HG03460 (cell line): ENCODE results near the gene ARPC1A.
"Not testable (repeated sequence)": the region's sequence is repeated elsewhere in the genome, so short reads cannot be mapped to it uniquely, and the experiment has no call there.

Experiments
- ATAC-seq: cut with Tn5 transposase; IDR thresholded peaks from one replicate; pipeline ENCODE4 v1.9.1; 2021; ENCODE audit not compliant: unreplicated experiment

ARPC1A gene

GRCh38 chr7:99386584-99387238 is 61.0 kb downstream of the ARPC1A start:
- no peak for ATAC-seq

DNA sequence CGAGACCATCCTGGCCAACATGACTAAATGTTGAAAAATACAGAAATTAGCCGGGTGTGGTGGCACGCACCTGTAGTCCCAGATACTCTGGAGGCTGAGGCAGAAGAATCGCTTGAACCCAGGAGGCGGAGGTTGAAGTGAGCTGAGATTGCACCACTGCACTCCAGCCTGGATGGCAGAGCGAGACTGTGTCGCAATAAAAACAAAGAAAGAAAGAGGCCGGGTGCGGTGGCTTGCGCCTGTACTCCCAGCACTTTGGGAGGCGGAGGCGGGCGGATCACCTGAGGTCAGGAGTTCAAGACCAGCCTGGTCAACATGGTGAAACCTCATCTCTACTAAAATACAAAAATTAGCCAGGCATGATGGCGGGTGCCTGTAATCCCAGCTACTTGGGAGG is 61.5 kb downstream of the ARPC1A start:
- ATAC-seq = not testable (repeated sequence)

DNA sequence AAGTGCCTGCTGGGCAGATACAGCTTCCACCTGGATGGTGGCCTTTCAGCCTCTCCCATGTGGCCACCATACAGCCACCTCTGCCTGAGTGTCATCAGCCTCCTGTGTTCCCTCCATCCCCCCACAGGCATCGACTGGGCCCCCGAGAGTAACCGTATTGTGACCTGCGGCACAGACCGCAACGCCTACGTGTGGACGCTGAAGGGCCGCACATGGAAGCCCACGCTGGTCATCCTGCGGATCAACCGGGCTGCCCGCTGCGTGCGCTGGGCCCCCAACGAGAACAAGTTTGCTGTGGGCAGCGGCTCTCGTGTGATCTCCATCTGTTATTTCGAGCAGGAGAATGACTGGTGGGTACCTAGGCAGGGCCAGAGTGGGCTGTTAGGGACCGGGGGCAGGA is 62.2 kb downstream of the ARPC1A start:
- ATAC-seq = no peak

DNA sequence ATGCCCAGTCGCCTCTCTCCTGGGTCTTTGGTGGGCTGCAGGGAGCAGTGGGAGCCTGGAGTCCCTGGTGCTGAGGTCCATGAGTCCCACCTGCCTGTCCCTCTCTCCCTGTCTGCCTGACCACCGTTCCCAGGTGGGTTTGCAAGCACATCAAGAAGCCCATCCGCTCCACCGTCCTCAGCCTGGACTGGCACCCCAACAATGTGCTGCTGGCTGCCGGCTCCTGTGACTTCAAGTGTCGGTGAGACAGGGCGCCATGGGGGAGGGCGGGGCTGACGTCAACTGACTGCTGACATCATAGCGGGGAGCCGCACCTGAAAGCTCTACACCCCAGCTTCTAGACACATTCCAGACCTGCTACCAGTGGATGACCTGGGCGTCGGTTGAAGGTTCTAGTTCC is 64.1 kb downstream of the ARPC1A start:
- no peak for ATAC-seq

DNA sequence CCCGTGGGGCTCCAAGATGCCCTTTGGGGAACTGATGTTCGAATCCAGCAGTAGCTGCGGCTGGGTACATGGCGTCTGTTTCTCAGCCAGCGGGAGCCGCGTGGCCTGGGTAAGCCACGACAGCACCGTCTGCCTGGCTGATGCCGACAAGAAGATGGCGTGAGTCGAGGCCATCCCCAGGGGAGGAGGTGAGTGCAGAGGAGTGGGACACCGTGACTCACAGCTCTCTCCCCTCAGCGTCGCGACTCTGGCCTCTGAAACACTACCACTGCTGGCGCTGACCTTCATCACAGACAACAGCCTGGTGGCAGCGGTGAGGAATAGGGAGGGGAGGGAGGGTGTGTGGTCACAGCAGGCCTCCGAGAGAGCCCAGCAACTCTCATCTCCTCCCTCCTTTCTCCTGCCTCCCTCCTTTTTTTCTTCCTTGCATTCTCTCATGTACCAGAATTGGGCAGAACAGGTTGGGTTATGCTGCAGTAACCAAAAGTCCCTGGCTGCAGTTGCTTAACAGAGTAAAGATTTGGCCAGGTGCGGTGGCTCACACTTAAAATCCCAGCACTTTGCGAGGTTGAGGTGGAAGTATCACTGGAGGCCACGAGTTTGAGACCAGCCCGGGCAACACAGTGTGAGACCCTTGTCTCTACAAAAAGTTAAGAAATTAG is 65.4 kb downstream of the ARPC1A start:
- no peak for ATAC-seq

DNA sequence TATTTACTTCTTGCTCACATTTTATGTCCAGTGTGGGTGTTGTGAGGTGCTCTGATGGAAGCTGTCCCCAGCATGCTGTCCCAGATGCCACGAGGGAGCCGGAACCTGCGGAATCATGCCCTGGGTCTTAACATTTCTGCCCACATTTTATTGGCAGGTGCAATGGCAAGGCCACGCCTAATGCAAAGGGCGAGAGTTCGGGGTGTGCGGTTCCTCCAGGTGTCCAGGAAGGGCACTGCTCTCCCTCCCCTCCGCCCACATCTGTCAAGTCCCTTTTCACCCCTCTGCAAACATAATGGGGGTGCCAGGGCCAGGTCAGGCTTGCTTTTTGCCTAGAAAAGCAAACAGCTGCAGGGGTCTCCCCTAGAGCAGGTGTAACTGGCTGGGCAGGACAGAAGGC is 66.3 kb downstream of the ARPC1A start:
- no peak for ATAC-seq

- peak; percentile 63 for ATAC-seq
These were observed 67.1 kb downstream of the ARPC1A start for GRCh38 chr7:99392659-99393354.

DNA sequence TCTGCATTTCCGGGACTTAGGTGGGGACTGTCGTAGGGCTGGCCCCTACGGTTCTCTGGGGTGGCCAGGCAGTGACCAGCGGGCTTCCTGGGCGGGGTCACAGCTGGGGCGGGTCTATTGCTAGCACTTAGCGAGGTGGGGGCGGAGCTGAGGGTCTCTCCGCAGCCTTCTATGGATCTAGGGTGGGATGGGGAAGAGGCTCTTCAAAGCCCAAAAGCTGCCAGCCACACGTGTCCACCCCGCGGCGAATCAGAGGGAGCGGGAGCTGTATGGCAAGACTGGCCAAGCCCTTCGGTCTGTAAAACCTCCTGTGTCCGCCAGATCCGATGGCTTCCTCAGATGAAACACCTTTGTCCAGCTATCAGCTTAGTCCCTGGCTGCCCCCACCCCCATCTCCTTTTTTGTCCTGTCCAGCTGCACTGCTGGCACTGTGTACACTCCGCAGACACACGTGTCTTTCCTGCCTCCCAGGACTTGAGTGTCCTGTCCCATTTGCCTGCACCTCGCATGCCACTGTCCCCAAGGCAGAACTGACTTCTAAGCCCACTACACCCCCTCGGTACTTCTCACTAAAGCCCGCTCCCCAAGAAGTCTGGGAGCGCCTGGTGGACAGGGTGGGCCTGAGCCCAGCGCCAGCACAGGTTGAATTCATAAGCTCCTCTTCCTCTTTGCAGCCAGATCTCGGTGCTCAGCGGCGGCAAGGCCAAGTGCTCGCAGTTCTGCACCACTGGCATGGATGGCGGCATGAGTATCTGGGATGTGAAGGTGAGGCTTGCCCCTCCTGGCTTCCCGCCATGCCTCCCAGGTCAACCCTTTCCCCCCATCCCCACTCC is 67.9 kb downstream of the ARPC1A start:
- no peak for ATAC-seq

- no peak for ATAC-seq
These were observed 68.4 kb downstream of the ARPC1A start for GRCh38 chr7:99394188-99394502.

- ATAC-seq = no peak
These were observed 70.1 kb downstream of the ARPC1A start for GRCh38 chr7:99395616-99396327.

DNA sequence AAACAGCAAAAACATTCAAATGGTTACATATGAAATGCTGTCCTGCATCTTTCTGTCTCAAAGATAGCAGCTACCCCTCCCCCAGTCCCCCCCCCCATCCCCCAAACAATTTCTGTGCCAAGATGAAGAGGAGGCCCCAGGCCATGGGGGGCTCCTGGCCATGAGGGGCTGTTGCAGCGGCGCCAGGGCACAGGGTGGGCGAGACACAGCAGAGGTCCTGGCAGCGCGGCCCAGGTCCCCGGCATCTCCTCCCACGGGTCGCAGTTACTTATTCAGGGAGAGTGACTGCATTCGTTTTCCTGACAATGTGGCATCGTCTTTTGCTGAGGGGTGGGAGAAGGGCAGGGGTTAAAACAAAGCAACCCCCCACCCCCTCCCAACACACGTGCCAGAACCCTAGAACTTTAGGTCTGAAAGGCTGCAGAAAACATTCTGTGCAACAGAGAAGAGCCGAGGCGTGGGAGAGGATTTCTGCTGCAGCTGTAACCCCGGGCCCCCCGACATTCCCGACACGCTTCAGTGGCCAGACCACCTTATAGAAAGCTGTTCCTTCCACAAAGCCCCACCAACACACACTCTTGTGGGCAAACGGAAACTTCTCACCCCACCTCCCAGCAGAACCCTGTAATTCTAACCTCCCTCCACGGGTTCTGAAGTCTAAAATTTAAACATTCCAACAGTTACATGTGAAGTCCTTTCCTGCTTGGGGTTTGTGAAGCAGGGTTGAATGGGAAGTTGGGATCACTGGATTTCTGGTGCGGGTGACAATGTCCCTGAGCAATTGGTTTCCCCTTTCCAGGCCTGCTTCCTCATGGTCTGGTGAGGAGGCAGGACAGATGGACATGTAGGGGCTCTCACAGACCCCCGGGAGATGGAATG is 71.0 kb downstream of the ARPC1A start:
- ATAC-seq = no peak

GRCh38 chr7:99397297-99397983 is 71.7 kb downstream of the ARPC1A start:
- ATAC-seq = no peak

DNA sequence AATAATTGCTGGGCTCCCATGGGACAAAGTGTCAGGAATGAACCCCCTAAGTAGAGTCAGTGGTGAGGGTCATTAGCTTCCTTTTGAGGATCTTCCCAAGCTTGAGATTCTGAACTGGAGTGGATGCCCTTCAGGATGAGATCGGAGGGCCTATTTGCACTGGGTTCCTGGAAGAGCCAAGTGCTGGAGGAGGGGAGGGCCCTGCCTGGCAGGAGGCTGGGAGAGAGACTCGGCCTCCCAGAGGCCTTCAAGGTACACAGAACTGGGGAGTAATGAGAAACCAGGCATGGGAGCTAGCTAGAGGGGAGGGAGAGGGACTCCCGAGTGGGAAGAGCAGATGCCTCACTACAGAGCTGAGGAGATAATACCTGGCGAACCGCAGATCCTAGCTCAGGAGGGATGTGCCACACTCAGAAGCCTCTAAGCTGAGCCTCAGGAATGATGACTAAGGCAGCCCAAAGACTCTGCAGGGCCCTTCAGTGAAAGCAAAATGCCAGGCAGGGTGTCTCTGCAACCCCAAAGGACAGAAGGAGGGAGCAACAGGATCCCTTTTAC is 73.3 kb downstream of the ARPC1A start:
- no peak for ATAC-seq

DNA sequence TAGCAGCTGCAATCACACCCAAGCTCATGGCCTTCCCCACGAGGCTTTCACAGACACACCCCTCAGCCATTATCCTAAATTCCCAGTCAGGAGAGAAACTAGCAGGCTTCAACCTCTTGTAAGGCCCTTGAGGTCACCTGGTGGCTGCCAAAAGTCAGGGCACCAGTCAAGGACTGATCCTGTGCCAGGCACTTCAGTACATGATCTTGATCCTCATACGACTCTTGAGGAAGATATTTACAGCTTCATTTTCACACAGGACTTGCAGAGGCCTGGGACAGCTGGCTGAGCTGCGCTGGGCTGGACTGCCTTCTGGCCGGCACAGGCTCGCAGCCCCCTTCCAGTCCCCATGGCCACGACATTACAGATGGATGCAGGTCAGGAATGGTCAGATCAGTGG is 73.9 kb downstream of the ARPC1A start:
- ATAC-seq = no peak

DNA sequence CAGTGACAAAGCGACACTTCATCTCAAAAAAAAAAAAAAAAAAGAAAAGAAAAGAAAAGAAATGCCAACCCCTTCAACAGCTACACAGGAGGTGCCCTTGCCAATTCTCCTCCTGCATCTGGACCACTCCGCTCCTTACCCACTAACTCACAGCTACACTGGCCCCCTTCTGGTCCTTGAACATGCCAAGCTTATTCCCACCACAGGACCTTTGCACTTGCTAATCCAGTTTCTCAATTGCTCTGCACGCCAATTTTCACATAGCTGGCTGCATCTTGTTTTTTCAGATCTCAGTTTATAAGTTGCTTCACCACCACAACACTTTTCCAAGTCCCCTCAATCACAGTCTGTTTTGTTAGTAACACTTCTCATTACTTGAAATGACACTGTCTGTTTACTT is 77.2 kb downstream of the ARPC1A start:
- no peak for ATAC-seq

DNA sequence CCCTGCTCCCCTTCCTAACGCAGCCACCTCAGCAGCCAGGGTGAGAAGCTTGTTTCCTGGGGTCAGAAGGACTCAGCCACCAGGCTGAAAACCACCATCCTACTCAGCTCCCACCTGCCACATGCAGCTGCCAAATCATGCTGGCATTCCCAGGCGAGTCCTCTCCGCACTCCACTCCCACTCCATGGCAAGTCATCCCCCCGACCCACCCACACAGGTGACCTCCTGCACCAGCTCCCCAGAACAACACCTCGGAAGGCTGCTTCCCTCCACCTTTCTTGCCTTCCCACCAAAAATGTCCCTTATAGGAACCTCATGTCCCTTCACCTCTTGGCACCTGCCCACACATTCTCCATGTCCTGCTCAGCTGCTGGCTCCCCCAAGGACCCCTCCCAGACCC is 78.1 kb downstream of the ARPC1A start:
- ATAC-seq = no peak

- ATAC-seq = no peak
These were observed 78.7 kb downstream of the ARPC1A start for GRCh38 chr7:99404235-99404976.

GRCh38 chr7:99404977-99405320 is 79.3 kb downstream of the ARPC1A start:
- ATAC-seq = no peak

DNA sequence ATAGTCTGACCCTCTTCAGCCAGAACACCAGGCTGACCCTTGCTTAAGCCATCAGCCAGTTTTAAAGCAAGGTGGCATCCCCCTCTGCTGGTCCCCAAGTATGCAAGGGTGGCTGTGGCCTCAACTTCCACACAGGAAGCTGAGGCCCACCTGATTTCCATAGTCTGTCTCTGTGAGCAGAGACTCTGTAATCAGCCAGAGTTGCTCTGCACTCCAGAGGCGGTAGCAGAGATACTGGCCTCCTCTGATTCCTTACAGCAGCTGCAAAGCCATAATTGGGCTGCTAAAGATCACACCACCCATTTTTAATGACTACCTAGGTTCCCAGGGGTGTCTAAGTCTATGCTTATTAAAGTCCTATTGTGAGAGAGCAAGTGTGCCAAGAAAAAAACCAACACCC is 80.9 kb downstream of the ARPC1A start:
- no peak for ATAC-seq
